Measurements from ENCODE around the gene UBE2E2.
A peak's percentile ranks its signal among the peaks of the same experiment; 100 is the strongest.
"Not testable (repeated sequence)": the region's sequence is repeated elsewhere in the genome, so short reads cannot be mapped to it uniquely, and the experiment has no call there.

Gene UBE2E2

GRCh38 chr3:23202921-23203707 lies at the start of gene UBE2E2:
UBE2E2 (plus strand) TSS chr3:23203327.
- peak; percentile 86 for DNase-seq (ENCODE audit: low spot score)

DNA sequence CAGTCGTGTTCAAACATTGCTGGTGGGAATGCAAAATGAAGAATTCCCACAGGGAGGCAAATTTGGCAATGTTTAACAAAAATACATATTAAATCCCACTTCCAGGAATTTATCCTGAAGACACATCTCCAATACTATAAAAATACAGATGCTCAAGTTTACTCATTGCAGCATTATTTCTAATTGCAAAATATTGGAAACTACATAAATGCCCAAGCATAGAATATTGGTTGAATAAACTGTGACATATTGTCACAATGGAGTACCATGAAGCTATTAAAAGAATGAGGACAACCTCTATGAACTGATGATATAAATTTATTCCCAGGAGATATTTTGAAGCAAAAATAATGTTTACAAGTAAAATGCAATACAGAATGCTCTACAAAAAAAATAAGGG lies 49.7 kb upstream of the UBE2E2 start:
- no peak for DNase-seq (ENCODE audit: low spot score)

DNA sequence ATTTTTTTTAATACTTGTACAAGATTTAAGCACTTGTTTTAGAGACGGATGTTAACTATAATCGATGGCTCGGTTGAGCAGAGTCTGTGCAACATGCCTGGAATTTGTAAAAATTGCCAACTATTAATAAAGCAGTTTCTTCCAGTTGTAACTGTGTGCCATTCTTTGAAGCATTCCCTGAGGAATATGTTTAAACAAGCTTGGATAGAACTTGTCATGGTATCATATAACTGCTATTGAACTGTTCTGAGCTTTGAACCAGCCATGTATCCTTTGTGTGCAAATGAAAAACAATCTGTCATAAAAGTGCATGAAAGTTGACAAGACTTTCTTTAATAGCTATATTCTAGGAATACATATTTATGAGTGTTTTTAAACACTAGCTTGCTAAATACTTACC lies 45.8 kb upstream of the UBE2E2 start:
- no peak for DNase-seq (ENCODE audit: low spot score)

GRCh38 chr3:23159929-23160328 lies 43.2 kb upstream of the UBE2E2 start:
- DNase-seq (ENCODE audit: low spot score): peak; percentile 72

GRCh38 chr3:23161308-23161707 lies 41.8 kb upstream of the UBE2E2 start:
- no peak for DNase-seq (ENCODE audit: low spot score)

GRCh38 chr3:23161896-23162570 lies 41.1 kb upstream of the UBE2E2 start:
- no peak for DNase-seq (ENCODE audit: low spot score)

GRCh38 chr3:23162934-23163333 lies 40.2 kb upstream of the UBE2E2 start:
- no peak for DNase-seq (ENCODE audit: low spot score)

DNA sequence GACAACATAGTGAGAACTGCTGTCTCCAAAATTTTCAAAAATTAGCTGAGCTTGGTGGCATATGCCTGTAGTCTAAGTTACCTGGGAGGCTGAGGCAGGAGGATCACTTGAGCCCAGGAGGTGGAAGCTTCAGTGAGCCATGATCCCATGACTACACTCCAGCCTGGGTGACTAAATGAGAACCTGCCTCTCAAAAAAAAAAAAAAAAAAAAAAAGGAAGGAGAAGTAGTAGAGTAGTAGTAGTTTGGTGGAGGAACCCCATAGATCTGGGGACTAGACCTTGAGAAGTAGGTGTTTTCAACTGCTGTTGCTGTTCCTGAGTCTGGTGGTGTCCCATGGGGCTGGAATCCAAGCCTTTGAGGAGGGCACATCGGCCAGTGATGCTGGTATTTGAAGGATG lies 38.4 kb upstream of the UBE2E2 start:
- DNase-seq (ENCODE audit: low spot score): no peak

GRCh38 chr3:23165571-23165970 lies 37.6 kb upstream of the UBE2E2 start:
- DNase-seq (ENCODE audit: low spot score): no peak

GRCh38 chr3:23166276-23166675 lies 36.9 kb upstream of the UBE2E2 start:
- DNase-seq (ENCODE audit: low spot score): no peak

DNA sequence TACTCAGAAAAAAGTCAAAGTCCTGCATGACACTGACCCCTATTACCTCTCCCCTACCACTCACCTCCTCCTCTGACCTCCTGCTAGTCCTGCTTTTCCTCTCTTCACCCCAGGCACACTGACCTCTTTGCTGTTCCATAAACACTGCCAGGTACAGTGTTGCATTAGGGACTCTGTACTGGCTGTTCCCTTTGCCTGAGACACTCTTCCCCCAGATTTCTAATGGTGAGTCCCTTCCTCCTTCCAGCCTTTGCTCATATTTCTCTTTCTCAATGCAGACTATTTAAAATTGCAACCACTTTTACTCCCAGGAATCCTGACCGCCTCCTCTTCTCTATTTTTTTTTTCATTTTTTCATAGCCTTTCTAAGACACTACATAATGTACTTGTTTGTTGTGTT lies 36.3 kb upstream of the UBE2E2 start:
- DNase-seq (ENCODE audit: low spot score): no peak

- DNase-seq (ENCODE audit: low spot score): no peak
Observed at GRCh38 chr3:23169551-23169950, 33.6 kb upstream of the UBE2E2 start.

GRCh38 chr3:23170291-23170690 lies 32.8 kb upstream of the UBE2E2 start:
- no peak for DNase-seq (ENCODE audit: low spot score)

DNA sequence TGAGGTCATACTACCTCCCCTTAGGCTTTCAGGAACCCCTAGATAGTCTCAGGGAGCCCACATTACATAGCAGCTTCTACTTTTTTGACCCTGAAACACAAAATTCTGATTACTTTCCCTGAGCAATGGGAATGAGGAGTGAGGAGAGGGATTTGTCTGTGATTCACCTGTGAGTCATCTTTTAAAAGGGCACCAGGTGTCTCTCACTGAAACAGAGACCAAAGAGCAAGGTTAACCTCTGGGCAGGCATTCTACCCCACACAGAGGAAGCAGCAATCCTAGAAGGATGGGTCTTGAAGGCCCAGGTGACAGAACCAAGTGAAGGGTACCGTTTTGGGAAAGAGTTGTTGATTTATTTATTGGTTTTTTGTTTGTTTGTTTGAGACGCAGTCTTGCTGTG lies 31.1 kb upstream of the UBE2E2 start:
- DNase-seq (ENCODE audit: low spot score): no peak

GRCh38 chr3:23174426-23175039 lies 28.6 kb upstream of the UBE2E2 start:
- DNase-seq (ENCODE audit: low spot score): no peak

- no peak for DNase-seq (ENCODE audit: low spot score)
Observed at GRCh38 chr3:23175341-23176083, 27.6 kb upstream of the UBE2E2 start.

DNA sequence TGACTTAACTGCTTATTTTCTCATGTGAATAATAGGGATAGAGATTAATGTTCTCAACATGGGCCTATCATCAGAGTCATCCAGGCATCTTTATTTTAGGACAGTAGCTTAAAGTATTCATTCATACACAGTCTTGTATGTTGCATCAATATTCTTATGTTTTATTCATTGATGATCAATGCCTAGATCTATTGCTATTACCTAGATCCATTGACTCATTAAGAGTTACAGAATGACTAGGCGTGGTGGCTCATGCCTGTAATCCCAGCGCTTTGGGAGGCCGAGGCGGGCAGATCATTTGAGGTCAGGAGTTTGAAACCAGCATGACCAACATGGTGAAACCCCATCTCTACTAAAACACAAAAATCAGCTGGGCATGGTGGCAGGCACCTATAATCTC lies 26.3 kb upstream of the UBE2E2 start:
- DNase-seq (ENCODE audit: low spot score): not testable (repeated sequence)

DNA sequence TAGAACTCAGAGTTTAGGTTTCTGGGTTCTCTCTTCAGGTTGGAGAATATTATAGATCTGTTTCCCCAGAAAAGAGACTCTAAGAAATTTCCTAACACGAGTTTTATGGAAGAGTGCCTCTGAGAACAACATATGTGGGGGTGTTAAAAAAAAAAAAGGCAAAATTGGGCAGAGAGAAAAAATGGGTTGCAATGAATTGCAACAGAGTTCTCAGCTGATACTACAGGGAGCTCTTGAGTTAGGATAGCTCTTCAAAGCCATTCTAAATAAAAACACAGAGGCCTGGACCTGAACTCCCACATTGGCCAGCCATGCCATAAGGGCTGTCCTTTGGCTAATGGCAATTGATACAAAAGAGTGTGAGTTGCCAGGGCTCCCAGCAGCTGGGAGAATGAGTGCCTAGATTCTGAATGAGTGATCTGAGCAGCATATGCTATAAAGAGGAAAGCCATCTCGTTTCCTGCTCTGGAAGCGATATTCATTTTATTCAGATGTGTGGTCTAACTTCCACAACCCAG lies 20.1 kb upstream of the UBE2E2 start:
- no peak for DNase-seq (ENCODE audit: low spot score)

GRCh38 chr3:23183731-23184130 lies 19.4 kb upstream of the UBE2E2 start:
- peak; percentile 4 for DNase-seq (ENCODE audit: low spot score)

GRCh38 chr3:23185861-23186260 lies 17.3 kb upstream of the UBE2E2 start:
- no peak for DNase-seq (ENCODE audit: low spot score)

DNA sequence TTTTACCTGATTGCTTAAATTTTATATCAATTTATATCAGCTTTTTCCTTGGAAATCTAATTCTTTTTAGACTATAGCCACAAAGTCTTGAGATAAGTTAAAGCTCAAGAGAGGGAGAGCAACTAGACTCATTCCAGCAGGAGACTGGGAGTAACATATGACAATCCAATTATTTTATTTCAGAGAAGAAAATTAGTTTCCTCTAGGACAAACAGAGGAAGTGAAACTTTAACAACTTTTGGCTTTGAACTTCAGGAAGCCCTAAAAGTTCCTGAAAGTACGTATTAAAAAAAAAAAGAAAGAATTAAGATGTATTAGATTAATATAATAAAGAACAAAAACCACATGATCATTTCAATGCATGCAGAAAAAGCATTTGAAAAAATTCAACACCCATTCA lies 13.9 kb upstream of the UBE2E2 start:
- DNase-seq (ENCODE audit: low spot score): no peak

DNA sequence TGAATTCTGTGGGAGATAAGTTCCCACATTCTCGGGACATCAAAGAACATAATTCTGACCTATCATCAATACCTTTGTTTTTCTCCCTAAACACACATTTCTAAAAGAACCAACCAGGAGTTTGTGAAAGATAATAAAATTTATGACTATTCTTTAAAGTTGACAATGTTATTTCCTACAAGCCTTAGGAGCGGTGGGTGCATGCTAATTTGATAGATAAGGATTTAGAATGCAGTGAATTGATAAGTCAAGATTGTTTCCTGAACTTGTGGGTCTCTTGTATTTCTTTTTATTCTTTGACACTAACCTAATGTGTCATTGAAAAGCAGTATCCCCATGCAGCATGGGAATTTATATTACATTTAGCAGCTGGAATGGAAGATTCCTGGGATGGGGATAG lies 10.3 kb upstream of the UBE2E2 start:
- no peak for DNase-seq (ENCODE audit: low spot score)
